Kidney (tissue), 14 donors: ENCODE results near the gene APOL3. TPM values are rescaled to one million over a fixed set of nuclear protein-coding genes. Genes with fewer than 3 reads are reported as not detected.
"Not testable (repeated sequence)": the region's sequence is repeated elsewhere in the genome, so short reads cannot be mapped to it uniquely, and the experiment has no call there.

Experiments
- DNase-seq, 5 donors: peaks; one replicate each; pipeline ENCODE4 v3.0.0-alpha.2; 2013 to 2020
- FAIRE-seq: peaks from 2 replicates; lab custom pipeline; 2012; peaks lifted over from hg19 to GRCh38; lab: Jason Lieb, UNC
- H3K27ac ChIP-seq, 2 donors: one replicate each; pipeline ENCODE4 v1.7.0; 2013; ENCODE audit warnings: low read depth in 2 of 2, low read length in 2 of 2, inconsistent platforms in 1 of 2
- H3K27me3 ChIP-seq: one replicate; pipeline ENCODE4 v1.7.1; 2013; ENCODE audit warnings: low read length, inconsistent platforms; ENCODE audit not compliant: control insufficient read depth, insufficient read depth
- H3K36me3 ChIP-seq, 3 donors: one replicate each; pipeline versions ENCODE4 v1.7.0 to v1.7.1; 2013; ENCODE audit warnings: low read length in 3 of 3, control low read depth in 1 of 3, inconsistent platforms in 1 of 3; ENCODE audit not compliant: insufficient read depth in 3 of 3, control insufficient read depth in 2 of 3
- H3K4me1 ChIP-seq, 3 donors: one replicate each; pipeline versions ENCODE4 v1.7.0 to v1.7.1; 2013; ENCODE audit warnings: low read length in 3 of 3, inconsistent platforms in 1 of 3, low read depth in 1 of 3; ENCODE audit not compliant: control insufficient read depth in 2 of 3, insufficient read depth in 2 of 3
- H3K4me3 ChIP-seq, 3 donors: one replicate each; pipeline versions ENCODE4 v1.7.0 to v1.8.1; 2013; ENCODE audit warnings: low read length in 3 of 3, control low read depth in 1 of 3, inconsistent platforms in 1 of 3
- H3K9ac ChIP-seq, 3 donors: one replicate each; pipeline versions ENCODE4 v1.7.0 to v1.7.1; 2013; ENCODE audit warnings: low read length in 3 of 3, control low read depth in 1 of 3, inconsistent platforms in 1 of 3
- H3K9me3 ChIP-seq, 3 donors: one replicate each; pipeline versions ENCODE4 v1.7.0 to v1.7.1; 2013; ENCODE audit warnings: low read length in 3 of 3, control low read depth in 1 of 3, inconsistent platforms in 1 of 3; ENCODE audit not compliant: control insufficient read depth in 2 of 3, insufficient read depth in 1 of 3
- CTCF ChIP-seq: IDR thresholded peaks from 3 replicates; pipeline ENCODE4 v1.5.1; 2012; ENCODE audit warnings: mild to moderate bottlenecking, moderate library complexity, borderline replicate concordance; ENCODE audit not compliant: insufficient read depth; ENCODE audit errors: extremely low read depth
- intact Hi-C: fragments of 100-400 bp; cut with DNase I; formaldehyde crosslinking; loops from one replicate; pipeline ENCODE4 v1.11.1; 2022
- polyA plus RNA-seq: library from polyadenylated mRNA; stranded (reverse); fragments of 350-450 nt; fragmentation: Illumina TruSeq; extraction: RNeasy Lipid Tissue Mini Kit (QIAGEN cat#74804); gene quantifications from one replicate; pipeline ENCODE4 v1.2.3, GENCODE V29; 2014; ENCODE audit warnings: low read depth, low replicate concordance; ENCODE audit not compliant: insufficient read depth
- total RNA-seq: library from RNA; stranded (reverse); fragmentation: NEBNext Ultra II Directional; extraction: Animal tissue kit (Norgen Biotek cat#: 25700); gene quantifications from one replicate; pipeline ENCODE4 v1.2.1, GENCODE V29; 2021
- donor health status: control.
- donor health status: control.
- donor health status: control.
- donor health status: control.
- donor health status: control.
- donor health status: DM: yes; HTN: yes; CAD: no.
- donor health status: Normal renal cell carcinoma (clear cell type).

Gene APOL3
- total and polyA plus RNA-seq, 2 donors from 2014 or later: 25.1 to 43.7 TPM

GRCh38 chr22:36191106-36191836 lies 30.7 kb upstream of the APOL3 start:
- no peak for FAIRE-seq

GRCh38 chr22:36187862-36188261 lies 27.3 kb upstream of the APOL3 start:
- H3K4me3 ChIP-seq, H3K4me1 ChIP-seq, intact Hi-C loops, H3K27ac ChIP-seq, H3K27me3 ChIP-seq, H3K36me3 ChIP-seq, DNase-seq, H3K9me3 ChIP-seq, FAIRE-seq, H3K9ac ChIP-seq: not testable (repeated sequence)

More at GRCh38 chr22:36191106-36191836, 30.7 kb upstream of the APOL3 start:
- TF ChIP-seq CTCF: no peak
- Histone ChIP-seq H3K4me3 (no peak overlapping the region), H3K27ac (no peak overlapping the region), H3K27me3 (no peaks in the 10 kb centered on the region), H3K36me3 (no peaks in the 10 kb centered on the region), H3K4me1 (peaks cover 0 to 4% (median 3%) of the 10 kb centered on the region in 3 donors), H3K9ac (no peak overlapping the region), H3K9me3 (no peaks in the 10 kb centered on the region)
- peak in 1 of 5 donors; percentile 79 for DNase-seq
- intact Hi-C loops: no loop called here

- Histone ChIP-seq H3K36me3 (no peaks in the 10 kb centered on the region), H3K4me1 (no peaks in the 10 kb centered on the region), H3K27me3 (no peaks in the 10 kb centered on the region), H3K9ac (no peak overlapping the region), H3K27ac (no peak overlapping the region), H3K9me3 (no peaks in the 10 kb centered on the region), H3K4me3 (no peak overlapping the region)
- intact Hi-C loops: no loop called here
- FAIRE-seq (no peak), DNase-seq (no peak)
- no peak for TF ChIP-seq CTCF
Measured at GRCh38 chr22:36185828-36186624, 25.5 kb upstream of the APOL3 start.

- intact Hi-C loops: no loop called here
- DNase-seq: no peak
- Histone ChIP-seq H3K4me3 (no peak overlapping the region), H3K9me3 (no peaks in the 10 kb centered on the region), H3K4me1 (no peaks in the 10 kb centered on the region), H3K27me3 (no peaks in the 10 kb centered on the region), H3K36me3 (no peaks in the 10 kb centered on the region), H3K27ac (no peak overlapping the region), H3K9ac (no peak overlapping the region)
- no peak for TF ChIP-seq CTCF
- FAIRE-seq: no peak
Measured at GRCh38 chr22:36184433-36185025, 24.0 kb upstream of the APOL3 start.
